Smooth muscle cell of the pulmonary artery (primary cell): ENCODE results near the gene RAG2. TPM values are rescaled to one million over a fixed set of nuclear protein-coding genes. Genes with fewer than 3 reads are reported as not detected.

Experiments
- total RNA-seq: library from RNA; depleted of rRNA; stranded (reverse); fragments of >200 nt; gene quantifications from 2 replicates; pipeline ENCODE4 v1.2.3, GENCODE V29; 2014

Gene RAG2
- total RNA-seq: not detected in 2 replicates

DNA sequence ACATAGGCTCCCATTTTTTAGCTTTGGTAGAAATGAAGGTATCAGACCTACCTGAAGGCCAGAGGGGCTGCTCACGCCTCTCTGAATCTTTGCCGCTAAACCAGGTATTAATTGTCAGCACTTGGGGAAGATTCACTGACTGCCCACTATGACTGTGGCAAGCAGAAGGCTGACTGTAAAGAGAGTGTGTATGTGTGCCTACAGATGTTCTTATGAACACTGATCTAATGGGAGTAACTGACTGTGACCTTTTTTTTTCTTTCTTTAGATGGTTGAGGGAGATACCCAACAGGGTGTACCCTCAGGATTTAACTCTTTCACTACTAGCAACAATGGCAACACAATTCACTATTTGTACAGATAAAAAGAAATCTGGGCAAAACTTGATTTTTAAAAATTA is at the start of gene RAG2:
Gene RAG2, minus strand, starts transcription at position 186 of the 400 bp plus-strand sequence. CDS start 4,068 bp downstream, outside the sequence.

DNA sequence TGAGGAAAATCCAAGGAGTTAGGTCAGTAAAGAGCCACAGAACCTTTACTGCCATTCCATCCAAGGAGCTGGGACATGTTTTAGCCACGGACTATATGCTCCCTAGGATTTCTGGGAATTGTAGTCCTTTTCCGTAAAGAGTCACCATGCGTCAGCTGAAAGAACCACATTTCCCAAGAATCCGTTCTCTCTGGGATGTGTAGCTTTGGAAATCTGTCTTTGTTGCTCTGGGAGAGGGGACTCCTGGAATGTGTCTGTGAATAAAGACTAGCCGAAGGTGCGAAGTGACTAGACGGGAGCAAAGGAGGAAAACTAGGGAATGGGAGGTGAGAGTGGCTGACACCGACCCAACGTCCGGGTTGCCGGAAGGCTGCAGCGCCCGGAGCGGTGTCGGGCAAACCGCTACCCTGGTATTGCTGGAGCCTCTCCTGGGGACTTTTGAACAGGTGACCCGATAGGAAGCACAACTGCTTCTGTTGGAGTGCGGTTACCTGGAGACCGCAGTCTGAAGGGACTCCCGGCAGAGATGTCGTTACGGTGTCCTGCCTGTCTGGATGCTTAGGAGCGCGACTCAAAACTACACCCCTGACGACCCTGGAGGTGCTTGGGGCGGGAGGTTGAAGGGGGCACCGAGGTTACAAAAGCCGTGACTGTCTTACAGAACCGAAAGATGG is 3.6 kb downstream of the RAG2 start, which contains the start of gene IFTAP:
Gene IFTAP, plus strand, starts transcription at position 187 of the 674 bp plus-strand sequence. CDS start 15,602 bp downstream, outside the sequence.

DNA sequence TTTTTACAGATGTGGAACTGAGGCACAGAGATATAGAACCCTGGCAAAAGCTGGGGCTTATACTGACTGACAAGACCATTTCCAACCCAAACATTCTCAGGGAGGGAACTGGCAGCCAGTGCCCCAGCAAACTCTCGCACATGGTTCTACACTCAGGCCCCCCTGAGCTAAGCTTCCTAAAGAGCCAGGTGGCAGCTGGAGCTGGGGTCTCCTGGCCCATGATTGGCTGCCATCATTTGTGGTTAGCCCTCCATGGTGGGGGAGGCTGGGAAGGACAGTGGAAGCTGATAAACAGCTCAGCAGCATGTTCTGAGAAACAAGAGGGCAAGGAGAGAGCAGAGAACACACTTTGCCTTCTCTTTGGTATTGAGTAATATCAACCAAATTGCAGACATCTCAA is 30.3 kb downstream of the RAG2 start, which contains the start of gene RAG1:
Gene RAG1, plus strand, starts transcription at position 314 of the 400 bp plus-strand sequence. CDS start 5,298 bp downstream, outside the sequence.

Other genes starting within 250 kb of the RAG2 start
- 8.8 and 9.2 TPM in 2 replicates for gene TRAF6, start 88.0 kb downstream of the RAG2 start, total RNA-seq
- gene RAG1, start 30.2 kb downstream of the RAG2 start, total RNA-seq: 0.33 and 0.65 TPM in 2 replicates
- 18.5 and 23.7 TPM in 2 replicates for gene IFTAP, start 3.7 kb downstream of the RAG2 start, total RNA-seq